ENCODE measurements around the gene OR9G1. TPM values are rescaled to one million over a fixed set of nuclear protein-coding genes. Genes with fewer than 3 reads are reported as not detected.

The OR9G1 gene
- total RNA-seq, 1 donor from 2014 or later, result not detected

- no peak for TF ChIP-seq CTCF (IDR thresholded peaks at IDR 0.05; ENCODE audit: insufficient read depth, low read length, severe bottlenecking)
- no peak overlapping the region for H3K4me3 ChIP-seq (ENCODE audit: low read depth, low read length)
- DNase-seq (ENCODE audit: low read depth) (peak; percentile 15), FAIRE-seq (no peak)
- H3K27me3 ChIP-seq (ENCODE audit: control insufficient read depth, insufficient read depth, low read length), result no peaks in the 10 kb centered on the region
- no peaks in the 10 kb centered on the region for H3K36me3 ChIP-seq (ENCODE audit: control insufficient read depth, insufficient read depth, low read length)
Observed at GRCh38 chr11:56714206-56714605, 15.3 kb downstream of the OR9G1 start.

GRCh38 chr11:56716379-56716854, 17.5 kb downstream of the OR9G1 start:
- Histone ChIP-seq H3K4me3 (ENCODE audit: low read depth, low read length) (no peak overlapping the region), H3K27me3 (ENCODE audit: control insufficient read depth, insufficient read depth, low read length) (no peaks in the 10 kb centered on the region), H3K36me3 (ENCODE audit: control insufficient read depth, insufficient read depth, low read length) (no peaks in the 10 kb centered on the region)
- TF ChIP-seq CTCF (IDR thresholded peaks at IDR 0.05; ENCODE audit: insufficient read depth, low read length, severe bottlenecking), result no peak
- no peak for FAIRE-seq
- peak; percentile 75 for DNase-seq (ENCODE audit: low read depth)

GRCh38 chr11:56720513-56720912, 21.6 kb downstream of the OR9G1 start:
- no peak for DNase-seq (ENCODE audit: low read depth)
- Histone ChIP-seq H3K36me3 (ENCODE audit: control insufficient read depth, insufficient read depth, low read length) (no peaks in the 10 kb centered on the region), H3K4me3 (ENCODE audit: low read depth, low read length) (no peak overlapping the region), H3K27me3 (ENCODE audit: control insufficient read depth, insufficient read depth, low read length) (no peaks in the 10 kb centered on the region)
- no peak for FAIRE-seq
- no peak for TF ChIP-seq CTCF (IDR thresholded peaks at IDR 0.05; ENCODE audit: insufficient read depth, low read length, severe bottlenecking)

GRCh38 chr11:56740107-56740506, 41.2 kb downstream of the OR9G1 start:
- H3K36me3 ChIP-seq (ENCODE audit: control insufficient read depth, insufficient read depth, low read length), result no peaks in the 10 kb centered on the region
- no peak for DNase-seq (ENCODE audit: low read depth)
- H3K4me3 ChIP-seq (ENCODE audit: low read depth, low read length), result no peak overlapping the region
- FAIRE-seq, result peak; percentile 83
- no peak for TF ChIP-seq CTCF (IDR thresholded peaks at IDR 0.05; ENCODE audit: insufficient read depth, low read length, severe bottlenecking)
- no peaks in the 10 kb centered on the region for H3K27me3 ChIP-seq (ENCODE audit: control insufficient read depth, insufficient read depth, low read length)

GRCh38 chr11:56740886-56741285, 42.0 kb downstream of the OR9G1 start:
- Histone ChIP-seq H3K27me3 (ENCODE audit: control insufficient read depth, insufficient read depth, low read length) (no peaks in the 10 kb centered on the region), H3K4me3 (ENCODE audit: low read depth, low read length) (no peak overlapping the region), H3K36me3 (ENCODE audit: control insufficient read depth, insufficient read depth, low read length) (no peaks in the 10 kb centered on the region)
- TF ChIP-seq CTCF (IDR thresholded peaks at IDR 0.05; ENCODE audit: insufficient read depth, low read length, severe bottlenecking), result no peak
- FAIRE-seq, result no peak
- DNase-seq (ENCODE audit: low read depth), result no peak

GRCh38 chr11:56748597-56748996, 49.7 kb downstream of the OR9G1 start, which contains the start of gene OR9G4:
Gene OR9G4, minus strand, starts transcription at chr11:56748697. Its CDS starts 4,931 bp downstream, at chr11:56743766.
- no peak for TF ChIP-seq CTCF (IDR thresholded peaks at IDR 0.05; ENCODE audit: insufficient read depth, low read length, severe bottlenecking)
- no peak for FAIRE-seq
- H3K36me3 ChIP-seq (ENCODE audit: control insufficient read depth, insufficient read depth, low read length), result no peaks in the 10 kb centered on the region
- DNase-seq (ENCODE audit: low read depth), result no peak
- H3K4me3 ChIP-seq (ENCODE audit: low read depth, low read length), result no peak within 1 kb of the TSS
- no peaks in the 10 kb centered on the region for H3K27me3 ChIP-seq (ENCODE audit: control insufficient read depth, insufficient read depth, low read length)

Data from bronchial epithelial cell (primary cell).